Subcutaneous abdominal adipose tissue (tissue), 5 donors: Measurements from ENCODE around the gene FXR2.

Experiments
- H3K27ac ChIP-seq: one replicate; pipeline ENCODE4 v1.7.0; 2013; ENCODE audit warnings: low read depth, mild to moderate bottlenecking, inconsistent platforms, low read length, moderate library complexity
- H3K27me3 ChIP-seq, 5 donors: one replicate each; pipeline ENCODE4 v1.7.0; 2013; ENCODE audit warnings: low read length in 5 of 5, inconsistent platforms in 1 of 5; ENCODE audit not compliant: control insufficient read depth in 5 of 5, insufficient read depth in 4 of 5
- H3K36me3 ChIP-seq, 5 donors: one replicate each; pipeline ENCODE4 v1.7.0; 2013; ENCODE audit warnings: low read length in 5 of 5; ENCODE audit not compliant: control insufficient read depth in 5 of 5, insufficient read depth in 5 of 5
- H3K4me1 ChIP-seq, 5 donors: one replicate each; pipeline ENCODE4 v1.7.0; 2013; ENCODE audit warnings: low read length in 5 of 5, mild to moderate bottlenecking in 3 of 5, moderate library complexity in 1 of 5; ENCODE audit not compliant: control insufficient read depth in 5 of 5, insufficient read depth in 5 of 5
- H3K4me3 ChIP-seq, 5 donors: one replicate each; pipeline ENCODE4 v1.7.0; 2013; ENCODE audit warnings: low read length in 5 of 5, low read depth in 1 of 5
- H3K9ac ChIP-seq, 5 donors: one replicate each; pipeline ENCODE4 v1.7.0; 2013; ENCODE audit warnings: low read length in 5 of 5, mild to moderate bottlenecking in 4 of 5, moderate library complexity in 3 of 5
- H3K9me3 ChIP-seq, 5 donors: one replicate each; pipeline ENCODE4 v1.7.0; 2013; ENCODE audit warnings: low read length in 5 of 5; ENCODE audit not compliant: control insufficient read depth in 5 of 5
- donor health status: healthy.
- donor health status: healthy.
- donor health status: healthy.
- donor health status: healthy.
- donor health status: healthy.

The FXR2 gene

GRCh38 chr17:7552621-7553051 is 62.1 kb downstream of the FXR2 start:
- H3K9ac ChIP-seq = peak overlapping the region in 1 of 5 donors; percentile 35
- H3K27ac ChIP-seq = no peak overlapping the region
- H3K4me3 ChIP-seq = no peak overlapping the region
- peaks cover 9 to 53% (median 33%) of the 10 kb centered on the region in 5 donors for H3K4me1 ChIP-seq
- peaks cover 0 to 23% (median 14%) of the 10 kb centered on the region in 5 donors for H3K36me3 ChIP-seq
- no peaks in the 10 kb centered on the region for H3K27me3 ChIP-seq
- no peaks in the 10 kb centered on the region for H3K9me3 ChIP-seq

GRCh38 chr17:7551396-7551795 is 63.3 kb downstream of the FXR2 start:
- H3K36me3 ChIP-seq = peaks cover 0 to 23% (median 14%) of the 10 kb centered on the region in 5 donors
- H3K9ac ChIP-seq = no peak overlapping the region
- no peaks in the 10 kb centered on the region for H3K27me3 ChIP-seq
- no peak overlapping the region for H3K27ac ChIP-seq
- H3K4me1 ChIP-seq = peaks cover 6 to 42% (median 23%) of the 10 kb centered on the region in 5 donors
- no peak overlapping the region for H3K4me3 ChIP-seq
- H3K9me3 ChIP-seq = no peaks in the 10 kb centered on the region

GRCh38 chr17:7550344-7550743 is 64.4 kb downstream of the FXR2 start:
- Histone ChIP-seq H3K9me3 (no peaks in the 10 kb centered on the region), H3K4me1 (peaks cover 6 to 38% (median 23%) of the 10 kb centered on the region in 5 donors), H3K9ac (peak overlapping the region in 2 of 5 donors; percentile 68 to 71), H3K27me3 (no peaks in the 10 kb centered on the region), H3K36me3 (peaks cover 0 to 23% (median 14%) of the 10 kb centered on the region in 5 donors), H3K4me3 (peak overlapping the region in 1 of 5 donors; percentile 80), H3K27ac (peak overlapping the region; percentile 62)

DNA sequence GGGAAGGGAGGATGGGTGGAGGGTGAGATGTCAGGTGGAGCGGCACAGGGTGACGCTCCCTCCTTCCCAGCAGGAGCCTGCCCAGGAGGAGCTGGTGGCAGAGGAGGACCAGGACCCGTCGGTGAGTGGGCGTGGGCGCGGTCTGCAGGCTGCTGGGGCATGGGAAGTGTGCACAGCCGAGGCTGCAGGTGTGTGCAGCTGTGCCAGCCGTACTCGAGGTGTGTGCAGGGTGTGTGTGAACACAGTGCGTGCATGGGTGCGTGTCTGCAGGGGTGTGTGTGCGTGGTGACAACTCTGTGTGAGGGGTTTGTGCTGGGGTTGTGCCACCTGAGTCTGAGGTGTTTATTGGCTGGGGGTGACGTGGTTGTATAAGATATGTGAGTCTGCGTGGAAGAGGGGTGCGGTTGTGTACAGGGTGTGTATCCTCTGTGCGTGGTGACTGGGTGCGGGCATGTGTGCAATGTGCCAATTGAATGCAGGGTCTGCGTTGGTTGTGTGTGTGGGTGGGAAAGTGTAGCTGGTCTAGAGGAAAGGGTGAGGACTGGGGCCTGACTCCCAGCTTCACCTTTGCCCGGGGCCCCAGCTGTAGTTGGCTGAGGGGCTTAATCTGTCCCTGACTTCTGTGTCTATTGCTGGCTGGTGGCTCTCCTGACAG is 65.2 kb downstream of the FXR2 start:
- Histone ChIP-seq H3K36me3 (peaks cover 0 to 23% (median 14%) of the 10 kb centered on the region in 5 donors), H3K9ac (peak overlapping the region; percentile 6 to 71 (median 67)), H3K9me3 (no peaks in the 10 kb centered on the region), H3K4me1 (peaks cover 6 to 34% (median 23%) of the 10 kb centered on the region in 5 donors), H3K27me3 (no peaks in the 10 kb centered on the region), H3K4me3 (peak overlapping the region; percentile 80 to 91 (median 84)), H3K27ac (peak overlapping the region; percentile 62)

DNA sequence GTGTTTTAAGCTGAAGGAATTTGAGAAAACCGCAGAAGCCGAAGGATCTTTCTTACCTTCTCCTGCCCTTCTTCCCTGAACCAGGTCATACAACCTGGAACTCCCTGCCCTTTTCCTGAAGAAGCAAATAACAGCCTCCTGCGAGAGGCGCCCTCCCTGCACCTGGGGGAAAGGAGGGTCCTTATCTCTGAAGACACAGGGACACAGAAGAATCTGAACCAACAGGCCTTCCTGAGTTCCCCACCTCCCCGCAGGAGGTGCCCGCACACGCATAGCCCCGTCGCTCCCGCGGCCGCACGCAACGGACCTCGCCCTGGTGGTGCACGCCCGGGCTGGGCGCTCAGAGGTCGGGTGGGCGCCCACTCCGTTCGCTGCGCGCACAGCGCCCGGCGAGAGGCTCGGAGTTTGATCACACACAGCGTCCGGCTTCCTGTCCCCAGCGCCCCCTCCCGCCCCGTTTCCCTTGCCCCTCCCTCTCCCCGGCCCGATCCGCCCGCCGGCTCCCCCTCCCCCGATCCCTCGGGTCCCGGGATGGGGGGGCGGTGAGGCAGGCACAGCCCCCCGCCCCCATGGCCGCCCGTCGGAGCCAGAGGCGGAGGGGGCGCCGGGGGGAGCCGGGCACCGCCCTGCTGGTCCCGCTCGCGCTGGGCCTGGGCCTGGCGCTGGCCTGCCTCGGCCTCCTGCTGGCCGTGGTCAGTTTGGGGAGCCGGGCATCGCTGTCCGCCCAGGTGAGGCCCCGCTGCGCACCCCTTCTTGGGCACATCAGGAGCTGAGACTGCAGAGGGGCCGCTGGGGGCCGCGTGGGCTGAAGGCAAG is 65.9 kb downstream of the FXR2 start, which contains the start of gene TNFSF12:
Gene TNFSF12, plus strand, starts transcription at position 474 of the 816 bp plus-strand sequence. Its CDS starts 96 bp downstream, at position 570.
- Histone ChIP-seq H3K4me1 (peaks cover 6 to 32% (median 23%) of the 10 kb centered on the region in 5 donors), H3K9me3 (no peaks in the 10 kb centered on the region), H3K27ac (peak within 1 kb of the TSS; percentile 62), H3K36me3 (peaks cover 0 to 20% (median 11%) of the 10 kb centered on the region in 5 donors), H3K27me3 (no peaks in the 10 kb centered on the region), H3K4me3 (peak within 1 kb of the TSS; percentile 80 to 92 (median 89)), H3K9ac (peak within 1 kb of the TSS; percentile 56 to 89 (median 67))

DNA sequence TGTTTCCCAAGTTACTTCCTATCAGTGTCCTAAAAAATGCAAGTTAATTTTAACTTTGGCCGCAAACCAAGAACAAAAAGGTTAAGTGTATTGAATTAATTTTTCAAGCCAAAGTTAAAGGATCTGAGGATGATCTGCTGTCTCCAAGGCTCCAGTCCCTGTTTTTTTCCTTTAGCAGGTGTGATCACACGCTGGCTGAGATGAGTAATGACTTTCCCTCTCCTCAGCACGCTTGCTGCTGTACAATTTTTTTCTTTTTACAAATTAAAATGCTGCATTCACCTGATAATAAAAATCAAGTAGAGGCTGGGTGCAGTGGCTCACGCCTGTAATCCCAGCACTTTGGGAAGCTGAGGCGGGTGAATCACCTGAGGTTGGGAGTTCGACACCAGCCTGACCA is 69.8 kb downstream of the FXR2 start:
- Histone ChIP-seq H3K36me3 (no peaks in the 10 kb centered on the region), H3K9me3 (no peaks in the 10 kb centered on the region), H3K27me3 (no peaks in the 10 kb centered on the region), H3K4me3 (no peak overlapping the region), H3K27ac (no peak overlapping the region), H3K4me1 (peaks cover 6 to 17% (median 16%) of the 10 kb centered on the region in 5 donors), H3K9ac (no peak overlapping the region)
